Adipocyte (in vitro differentiated cells): Measurements from ENCODE around the gene KIAA0513.

Source experiments
- DNase-seq: peaks from one replicate; pipeline ENCODE4 v3.0.0-alpha.2; 2015; ENCODE audit warnings: low read depth
- H3K27me3 ChIP-seq: replicated peaks from 2 replicates; pipeline ENCODE4 v1.7.0; 2013; ENCODE audit warnings: mild to moderate bottlenecking, low read length, moderate library complexity; ENCODE audit not compliant: control insufficient read depth, insufficient read depth
- H3K36me3 ChIP-seq: 2 replicates; pipeline ENCODE4 v1.7.0; 2013; ENCODE audit warnings: low read length, mild to moderate bottlenecking, moderate library complexity; ENCODE audit not compliant: control insufficient read depth, insufficient read depth, severe bottlenecking
- H3K4me1 ChIP-seq: 2 replicates; pipeline ENCODE4 v1.7.0; 2013; ENCODE audit warnings: mild to moderate bottlenecking, low read length, moderate library complexity; ENCODE audit not compliant: control insufficient read depth, insufficient read depth
- H3K4me3 ChIP-seq: 2 replicates; pipeline ENCODE4 v1.7.0; 2013; ENCODE audit warnings: mild to moderate bottlenecking, low read length, moderate library complexity
- H3K9ac ChIP-seq: 2 replicates; pipeline ENCODE4 v1.7.0; 2013; ENCODE audit warnings: mild to moderate bottlenecking, low read length, moderate library complexity
- H3K9me3 ChIP-seq: 2 replicates; pipeline ENCODE4 v1.7.0; 2013; ENCODE audit warnings: mild to moderate bottlenecking, low read length, moderate library complexity; ENCODE audit not compliant: control insufficient read depth

The KIAA0513 gene

GRCh38 chr16:85054948-85055492 is 27.4 kb downstream of the KIAA0513 start:
- H3K27me3 ChIP-seq: no peaks in the 10 kb centered on the region
- H3K4me1 ChIP-seq: peaks cover 36% of the 10 kb centered on the region
- H3K9me3 ChIP-seq: no peaks in the 10 kb centered on the region
- no peak for DNase-seq
- no peaks in the 10 kb centered on the region for H3K36me3 ChIP-seq
- H3K9ac ChIP-seq: peak overlapping the region; percentile 68
- H3K4me3 ChIP-seq: peak overlapping the region; percentile 66

- DNase-seq: peak; percentile 69
- H3K36me3 ChIP-seq: no peaks in the 10 kb centered on the region
- peak overlapping the region; percentile 68 for H3K9ac ChIP-seq
- no peaks in the 10 kb centered on the region for H3K27me3 ChIP-seq
- no peaks in the 10 kb centered on the region for H3K9me3 ChIP-seq
- peak overlapping the region; percentile 66 for H3K4me3 ChIP-seq
- H3K4me1 ChIP-seq: peaks cover 32% of the 10 kb centered on the region
Measured at GRCh38 chr16:85055493-85056210, 28.1 kb downstream of the KIAA0513 start.

DNA sequence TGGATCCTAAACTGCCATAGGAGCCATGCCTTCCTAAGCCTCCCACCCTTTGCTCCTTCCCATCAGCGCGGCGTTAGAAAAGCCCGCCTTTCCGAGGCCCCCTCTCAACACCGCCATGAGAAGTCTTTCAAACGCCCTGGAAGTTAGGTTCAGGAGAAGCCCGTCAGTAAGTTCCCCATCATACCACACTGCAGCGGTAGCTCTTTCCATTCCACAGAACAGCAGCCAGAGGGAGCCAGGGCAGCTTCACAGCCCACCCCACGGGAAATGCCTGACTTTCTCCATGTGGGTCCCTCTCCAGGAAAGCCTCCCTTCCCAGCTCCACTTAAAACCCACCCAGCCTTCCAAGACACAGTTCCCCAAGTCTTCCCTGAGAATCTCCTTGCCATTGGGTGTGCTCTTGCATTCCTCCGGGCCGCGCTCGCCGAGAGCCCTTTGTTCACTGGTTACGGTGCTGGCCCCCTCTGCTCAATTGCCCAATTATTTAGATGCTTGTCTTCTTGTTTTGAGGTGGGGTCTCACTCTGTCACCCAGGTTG is 28.7 kb downstream of the KIAA0513 start:
- no peaks in the 10 kb centered on the region for H3K9me3 ChIP-seq
- DNase-seq: peak; percentile 9
- H3K27me3 ChIP-seq: no peaks in the 10 kb centered on the region
- H3K4me1 ChIP-seq: peaks cover 25% of the 10 kb centered on the region
- peak overlapping the region; percentile 66 for H3K4me3 ChIP-seq
- no peaks in the 10 kb centered on the region for H3K36me3 ChIP-seq
- peak overlapping the region; percentile 68 for H3K9ac ChIP-seq

GRCh38 chr16:85057212-85057889 is 29.8 kb downstream of the KIAA0513 start:
- H3K4me1 ChIP-seq: peaks cover 20% of the 10 kb centered on the region
- H3K9ac ChIP-seq: no peak overlapping the region
- no peak for DNase-seq
- no peaks in the 10 kb centered on the region for H3K36me3 ChIP-seq
- no peaks in the 10 kb centered on the region for H3K9me3 ChIP-seq
- H3K4me3 ChIP-seq: no peak overlapping the region
- no peaks in the 10 kb centered on the region for H3K27me3 ChIP-seq

DNA sequence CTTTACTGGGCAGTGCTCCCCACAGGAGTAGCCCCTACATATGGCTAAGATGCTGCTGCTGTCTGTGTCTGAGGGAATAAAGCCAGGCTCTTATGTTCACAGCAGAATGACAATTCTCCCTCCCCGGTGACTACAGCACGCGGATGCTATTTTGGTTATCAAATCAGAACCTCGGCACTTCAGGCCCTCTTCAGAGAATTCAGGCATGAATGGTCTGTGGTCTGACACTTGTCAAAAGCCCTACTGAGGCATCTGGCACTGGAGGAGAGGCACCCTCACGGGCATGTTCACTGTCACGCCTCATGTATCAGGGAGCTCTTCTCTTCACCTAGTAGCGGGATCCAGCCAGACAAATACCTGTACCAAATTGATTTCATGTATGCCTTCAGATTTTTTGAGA is 30.4 kb downstream of the KIAA0513 start:
- Histone ChIP-seq H3K36me3 (no peaks in the 10 kb centered on the region), H3K4me1 (peaks cover 20% of the 10 kb centered on the region), H3K27me3 (no peaks in the 10 kb centered on the region), H3K4me3 (no peak overlapping the region), H3K9ac (no peak overlapping the region), H3K9me3 (no peaks in the 10 kb centered on the region)
- DNase-seq: no peak

DNA sequence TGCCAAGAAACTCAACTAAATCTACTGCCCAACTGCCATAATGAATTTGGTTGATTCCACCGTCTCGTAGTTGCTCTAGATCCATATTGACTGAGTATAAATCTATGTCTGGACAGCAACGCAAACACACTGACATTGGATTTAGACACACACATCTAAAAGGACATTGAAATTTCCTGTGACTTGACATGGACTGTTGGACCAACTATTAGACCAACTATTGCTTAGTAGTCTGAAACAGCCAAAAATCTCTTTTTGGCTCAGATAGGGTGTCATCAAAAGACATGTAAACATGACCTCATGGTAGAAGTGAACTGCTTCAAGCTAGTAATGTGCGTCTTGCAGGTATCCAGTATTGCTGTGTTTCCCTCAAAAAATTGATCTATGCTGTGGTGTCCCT is 31.3 kb downstream of the KIAA0513 start:
- Histone ChIP-seq H3K4me3 (no peak overlapping the region), H3K9me3 (no peaks in the 10 kb centered on the region), H3K36me3 (no peaks in the 10 kb centered on the region), H3K27me3 (no peaks in the 10 kb centered on the region), H3K4me1 (peaks cover 20% of the 10 kb centered on the region), H3K9ac (no peak overlapping the region)
- no peak for DNase-seq

- Histone ChIP-seq H3K9ac (no peak overlapping the region), H3K4me3 (no peak overlapping the region), H3K9me3 (no peaks in the 10 kb centered on the region), H3K27me3 (no peaks in the 10 kb centered on the region), H3K4me1 (no peaks in the 10 kb centered on the region), H3K36me3 (no peaks in the 10 kb centered on the region)
- no peak for DNase-seq
Measured at GRCh38 chr16:85061566-85061965, 34.0 kb downstream of the KIAA0513 start.

- Histone ChIP-seq H3K9me3 (no peaks in the 10 kb centered on the region), H3K27me3 (no peaks in the 10 kb centered on the region)
- DNase-seq: no peak
Measured at GRCh38 chr16:85062323-85062722, 34.7 kb downstream of the KIAA0513 start.

DNA sequence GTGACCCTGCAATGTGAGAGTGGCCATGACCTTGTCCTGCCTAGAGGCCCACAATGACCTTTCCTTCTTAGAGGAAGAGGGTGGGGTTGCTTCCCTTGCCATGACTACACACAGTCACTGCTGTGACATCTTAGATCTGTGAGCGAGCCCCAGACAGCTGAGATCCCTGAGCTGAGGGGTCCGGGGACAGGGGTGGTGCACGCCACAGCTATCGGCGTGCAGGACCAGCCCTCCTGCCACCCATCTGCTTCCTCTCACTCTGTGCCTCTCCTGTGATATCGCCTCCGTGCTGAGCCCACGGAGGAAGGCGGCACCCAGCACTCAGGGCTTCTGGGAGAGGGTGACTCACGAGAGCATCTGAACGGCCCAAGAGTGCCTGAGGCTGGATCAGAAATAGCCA is 35.2 kb downstream of the KIAA0513 start:
- DNase-seq: no peak
- Histone ChIP-seq H3K4me1 (no peaks in the 10 kb centered on the region), H3K4me3 (no peak overlapping the region), H3K27me3 (no peaks in the 10 kb centered on the region), H3K9me3 (no peaks in the 10 kb centered on the region), H3K36me3 (peaks cover 7% of the 10 kb centered on the region), H3K9ac (no peak overlapping the region)

More at GRCh38 chr16:85062323-85062722, 34.7 kb downstream of the KIAA0513 start:
- H3K9ac ChIP-seq: no peak overlapping the region
- H3K4me1 ChIP-seq: no peaks in the 10 kb centered on the region
- H3K36me3 ChIP-seq: peaks cover 4% of the 10 kb centered on the region
- no peak overlapping the region for H3K4me3 ChIP-seq

- H3K27me3 ChIP-seq: no peaks in the 10 kb centered on the region
- DNase-seq: peak; percentile 60
- no peaks in the 10 kb centered on the region for H3K4me1 ChIP-seq
- no peaks in the 10 kb centered on the region for H3K9me3 ChIP-seq
- peaks cover 7% of the 10 kb centered on the region for H3K36me3 ChIP-seq
- no peak overlapping the region for H3K4me3 ChIP-seq
- no peak overlapping the region for H3K9ac ChIP-seq
Measured at GRCh38 chr16:85064186-85064585, 36.6 kb downstream of the KIAA0513 start.

GRCh38 chr16:85065099-85065498 is 37.5 kb downstream of the KIAA0513 start:
- H3K4me3 ChIP-seq: no peak overlapping the region
- peaks cover 11% of the 10 kb centered on the region for H3K36me3 ChIP-seq
- no peaks in the 10 kb centered on the region for H3K4me1 ChIP-seq
- no peaks in the 10 kb centered on the region for H3K27me3 ChIP-seq
- DNase-seq: no peak
- H3K9me3 ChIP-seq: no peaks in the 10 kb centered on the region
- H3K9ac ChIP-seq: no peak overlapping the region
